NCI-H510A (cell line): Measurements from ENCODE around the gene AGBL3.
"Not testable (repeated sequence)": the region's sequence is repeated elsewhere in the genome, so short reads cannot be mapped to it uniquely, and the experiment has no call there.

ENCODE experiments used
- DNase-seq: peaks from one replicate; lab custom pipeline; 2025; lab: John Stamatoyannopoulos, UW

AGBL3 gene

GRCh38 chr7:135168489-135169140, 182.3 kb downstream of the AGBL3 start:
- no peak for DNase-seq

GRCh38 chr7:135169141-135169963, 183.0 kb downstream of the AGBL3 start:
- DNase-seq: no peak

GRCh38 chr7:135169964-135170273, 183.6 kb downstream of the AGBL3 start:
- DNase-seq: no peak

DNA sequence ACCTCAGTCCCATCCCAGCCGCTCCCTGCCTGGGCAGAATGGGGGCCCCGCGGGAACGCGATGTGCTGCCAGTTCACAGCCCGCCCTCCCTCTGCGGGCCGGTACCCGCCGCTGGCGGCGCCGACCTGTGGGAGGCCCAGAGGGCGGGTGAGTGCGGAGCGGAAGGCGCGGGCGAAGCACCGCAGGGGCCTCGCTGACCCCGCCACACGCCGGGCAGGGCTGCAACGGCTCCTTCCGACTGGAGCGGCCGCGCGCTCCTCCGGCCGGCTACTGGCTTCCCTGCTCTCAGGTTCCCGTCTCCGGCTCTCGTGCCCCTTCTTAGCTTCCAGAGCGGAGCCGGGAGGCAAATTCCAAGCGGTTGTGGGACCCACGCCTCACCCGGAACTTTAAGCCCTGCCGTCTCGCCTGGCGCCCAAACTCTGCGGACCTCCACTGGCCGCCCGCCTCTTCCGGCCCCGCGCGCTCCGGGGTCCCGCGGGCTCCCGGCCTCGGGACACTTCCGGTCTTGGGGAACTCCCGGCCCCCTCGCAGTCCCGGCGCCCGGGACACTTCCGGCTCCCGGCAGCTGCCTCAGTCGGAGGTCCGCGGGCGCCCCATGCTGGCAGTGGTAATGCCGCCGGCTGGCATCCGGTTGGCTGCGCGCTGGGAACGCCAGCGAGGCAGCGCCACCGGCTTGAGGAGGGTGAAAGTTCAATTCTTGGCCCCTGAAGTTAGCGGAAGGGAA, 184.1 kb downstream of the AGBL3 start, which contains the start of gene CYREN:
TSS of gene CYREN (minus strand) at position 434 of the 724 bp plus-strand sequence. CDS start 1,785 bp downstream, outside the sequence.
- DNase-seq: peak; percentile 87

GRCh38 chr7:135170998-135171481, 184.7 kb downstream of the AGBL3 start:
- DNase-seq: not testable (repeated sequence)

DNA sequence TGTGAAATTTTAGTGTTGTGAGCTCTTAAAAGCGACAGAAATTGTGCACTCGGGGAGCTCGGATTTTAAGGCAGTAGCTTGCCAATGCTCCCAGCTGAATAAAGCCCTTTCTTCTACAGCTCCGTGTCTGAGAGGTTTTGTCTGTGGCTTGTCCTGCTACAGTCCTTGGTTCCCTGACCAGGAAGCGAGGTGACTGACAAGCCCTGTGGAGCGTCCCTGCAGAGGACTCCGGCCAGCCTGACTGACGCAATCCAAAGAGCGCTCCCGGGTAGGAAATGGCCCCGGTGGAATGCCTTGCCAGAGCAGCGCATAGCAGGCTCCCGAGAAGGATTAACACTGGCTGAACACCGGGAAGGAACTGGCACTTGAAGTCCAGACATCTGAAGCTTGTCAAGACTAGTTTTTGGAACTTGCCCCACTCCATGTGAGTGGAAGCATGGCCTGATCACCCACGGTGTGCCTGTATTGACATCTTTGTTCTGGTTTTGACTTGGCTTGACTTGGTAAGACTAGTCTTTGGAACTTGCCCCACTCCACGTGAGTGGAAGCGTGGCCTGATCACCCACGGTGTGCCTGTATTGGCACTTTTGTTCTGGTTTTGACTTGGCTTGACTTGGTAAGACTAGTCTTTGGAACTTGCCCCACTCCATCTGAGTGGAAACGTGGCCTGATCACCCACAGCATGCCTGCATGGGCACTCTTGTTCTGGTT, 185.4 kb downstream of the AGBL3 start:
- DNase-seq: not testable (repeated sequence)

GRCh38 chr7:135173916-135174315, 187.6 kb downstream of the AGBL3 start:
- DNase-seq: not testable (repeated sequence)

DNA sequence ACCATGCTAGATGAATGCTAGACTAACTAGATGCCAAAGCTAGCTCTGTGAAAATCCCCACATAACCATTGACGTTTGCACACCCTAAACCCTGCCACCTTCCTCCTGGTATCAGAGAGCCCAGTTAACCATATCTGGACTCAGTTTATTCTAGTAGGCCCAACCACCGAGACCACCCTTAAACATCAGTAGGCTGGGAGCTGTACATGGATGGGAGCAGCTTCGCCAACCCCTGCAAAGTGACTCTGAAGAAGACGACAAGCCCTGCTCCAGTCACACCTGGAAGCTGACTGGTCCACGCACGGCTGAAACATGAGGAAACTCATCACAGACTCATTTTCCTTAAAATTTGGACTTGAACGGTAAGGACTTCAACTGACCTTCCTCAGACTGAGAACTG, 188.6 kb downstream of the AGBL3 start:
- DNase-seq: no peak

DNA sequence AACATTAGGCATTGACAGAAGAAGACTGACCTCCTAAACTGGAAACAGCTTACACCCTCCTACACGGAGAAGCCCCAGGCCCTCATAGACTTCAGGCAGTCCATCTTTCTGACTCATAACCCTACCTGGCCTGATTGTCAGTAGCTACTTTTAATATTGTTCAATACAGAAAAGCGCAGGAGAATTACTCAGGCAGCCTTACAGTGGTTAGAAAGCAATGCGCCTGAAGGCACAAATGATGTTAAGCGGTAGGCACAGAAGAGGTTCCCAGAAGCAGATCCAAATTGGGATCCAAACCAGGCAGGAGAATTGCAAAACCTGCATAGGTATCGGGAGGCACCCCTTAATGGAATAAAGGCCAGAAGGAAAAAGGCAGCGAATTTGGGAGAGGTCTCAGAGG, 189.6 kb downstream of the AGBL3 start:
- DNase-seq: no peak

GRCh38 chr7:135177028-135177696, 190.9 kb downstream of the AGBL3 start:
- DNase-seq: no peak

DNA sequence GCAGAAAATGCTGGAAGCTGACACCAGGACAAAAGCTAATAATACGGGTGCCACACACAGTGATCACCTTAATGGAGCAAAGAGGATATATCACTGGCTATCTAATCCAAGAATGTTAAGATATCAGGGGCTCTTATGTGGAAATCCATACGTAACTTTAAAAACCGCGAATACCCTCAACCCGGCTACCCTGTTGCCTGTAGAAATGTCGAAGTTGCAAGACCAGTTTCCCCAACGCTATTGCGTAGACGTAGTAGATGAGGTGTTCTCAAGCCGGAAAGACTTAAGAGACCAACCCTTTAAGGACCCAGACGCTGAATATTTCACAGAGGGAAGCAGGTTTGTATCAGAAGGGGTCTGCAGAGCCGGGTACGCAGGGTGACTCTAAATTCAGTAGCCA, 192.1 kb downstream of the AGBL3 start:
- DNase-seq: no peak

DNA sequence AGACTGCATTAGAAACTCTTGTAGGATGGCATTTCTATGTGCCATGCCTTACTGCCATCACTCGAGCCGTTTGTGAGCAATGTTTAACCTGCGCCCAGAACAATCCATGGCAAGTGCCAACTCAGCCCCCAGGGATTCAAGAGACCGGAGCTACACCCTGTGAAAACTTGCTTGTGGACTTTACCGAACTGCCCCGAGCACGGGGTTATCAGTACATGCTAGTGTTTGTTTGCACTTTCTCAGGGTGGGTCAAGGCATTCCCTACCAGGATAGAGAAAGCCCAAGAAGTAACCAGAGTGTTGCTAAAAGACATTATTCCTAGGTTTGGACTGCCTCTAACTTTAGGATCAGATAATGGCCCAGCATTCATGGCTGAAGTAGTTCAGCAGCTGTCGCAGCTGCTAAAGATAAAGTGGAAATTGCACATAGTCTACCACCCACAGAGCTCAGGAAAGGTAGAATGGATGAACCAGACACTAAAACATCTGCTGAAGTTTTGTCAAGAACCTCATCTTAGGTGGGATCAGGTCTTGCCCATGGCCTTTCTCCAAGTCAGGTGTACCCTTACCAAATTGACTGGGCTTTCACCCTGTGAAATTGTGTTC, 193.1 kb downstream of the AGBL3 start:
- DNase-seq: no peak

DNA sequence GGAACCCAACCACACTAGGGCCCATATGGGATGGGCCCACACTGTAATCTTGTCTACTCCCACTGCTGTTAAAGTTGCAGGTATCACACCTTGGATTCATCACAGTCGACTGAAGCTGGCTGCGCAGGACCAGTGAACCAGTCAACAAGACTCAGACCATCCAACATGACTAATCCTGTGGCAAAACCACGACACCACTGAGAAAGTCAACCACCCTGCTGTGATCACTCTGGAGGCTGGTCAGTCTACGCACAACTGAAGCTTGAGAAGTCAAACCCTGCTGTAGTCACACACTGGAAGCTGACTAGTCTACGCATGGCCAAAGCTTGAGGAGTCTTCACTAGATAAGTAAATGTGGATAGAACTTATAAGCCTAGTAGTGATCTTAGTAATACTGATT, 193.8 kb downstream of the AGBL3 start:
- no peak for DNase-seq

DNA sequence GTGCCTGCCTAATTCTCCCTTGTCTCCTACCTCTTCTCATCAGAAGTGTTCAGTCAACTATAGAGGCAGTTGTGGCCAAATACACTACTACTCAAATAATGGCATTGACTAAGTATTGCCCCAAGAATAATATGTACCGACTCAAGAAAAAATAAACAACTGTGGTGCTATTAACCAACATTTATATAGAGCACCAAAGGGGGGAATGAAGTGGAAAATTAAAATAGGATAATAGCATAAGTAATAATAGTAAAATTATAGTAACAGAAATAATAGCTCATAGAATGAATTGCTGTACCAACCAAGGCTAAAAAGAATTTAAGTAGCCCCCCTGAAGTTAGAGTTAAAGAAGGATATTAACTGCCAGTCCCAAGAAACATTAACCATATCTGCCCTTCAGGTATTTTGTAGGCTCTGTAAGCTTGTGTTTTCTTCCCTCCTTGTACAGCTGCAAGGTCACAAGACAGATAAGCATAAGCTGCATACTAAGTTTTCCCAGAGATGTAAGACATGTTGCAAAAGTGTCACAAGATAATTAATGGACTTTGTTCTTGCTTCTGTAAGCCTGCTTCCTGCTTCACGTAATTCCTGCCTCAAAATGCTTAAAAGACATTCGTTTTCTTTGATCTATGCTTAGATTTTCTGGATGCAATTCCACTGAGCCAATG, 195.1 kb downstream of the AGBL3 start:
- DNase-seq: no peak

GRCh38 chr7:135181929-135182678, 195.8 kb downstream of the AGBL3 start:
- DNase-seq: no peak

DNA sequence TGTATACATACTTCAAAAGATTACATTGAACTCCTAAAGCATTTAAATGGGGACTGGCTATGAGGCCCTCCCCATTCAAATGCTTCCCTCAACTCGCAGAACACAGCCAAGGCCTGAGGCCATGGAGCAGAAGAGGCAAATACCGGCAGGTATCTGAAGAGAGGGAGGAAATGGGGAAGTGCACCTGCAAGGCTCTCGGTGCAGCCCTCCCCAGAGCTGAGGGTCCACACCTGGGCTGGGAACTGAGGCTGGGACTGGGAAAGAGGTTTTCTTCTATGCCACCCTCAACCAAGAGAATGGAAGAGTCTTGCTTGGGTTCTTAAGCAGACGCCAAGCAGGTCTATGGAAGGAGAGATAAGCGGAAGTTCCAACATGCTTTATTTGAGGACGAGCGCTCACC, 197.2 kb downstream of the AGBL3 start:
- DNase-seq: no peak

GRCh38 chr7:135184254-135184841, 198.0 kb downstream of the AGBL3 start:
- no peak for DNase-seq
